HG03060 (cell line): Measurements from ENCODE around the gene INS.
"Not testable (repeated sequence)": the region's sequence is repeated elsewhere in the genome, so short reads cannot be mapped to it uniquely, and the experiment has no call there.

Experiments
- ATAC-seq: cut with Tn5 transposase; IDR thresholded peaks from one replicate; pipeline ENCODE4 v1.9.1; 2021; ENCODE audit warnings: low read depth, moderate number of reproducible peaks; ENCODE audit not compliant: unreplicated experiment

The INS gene

DNA sequence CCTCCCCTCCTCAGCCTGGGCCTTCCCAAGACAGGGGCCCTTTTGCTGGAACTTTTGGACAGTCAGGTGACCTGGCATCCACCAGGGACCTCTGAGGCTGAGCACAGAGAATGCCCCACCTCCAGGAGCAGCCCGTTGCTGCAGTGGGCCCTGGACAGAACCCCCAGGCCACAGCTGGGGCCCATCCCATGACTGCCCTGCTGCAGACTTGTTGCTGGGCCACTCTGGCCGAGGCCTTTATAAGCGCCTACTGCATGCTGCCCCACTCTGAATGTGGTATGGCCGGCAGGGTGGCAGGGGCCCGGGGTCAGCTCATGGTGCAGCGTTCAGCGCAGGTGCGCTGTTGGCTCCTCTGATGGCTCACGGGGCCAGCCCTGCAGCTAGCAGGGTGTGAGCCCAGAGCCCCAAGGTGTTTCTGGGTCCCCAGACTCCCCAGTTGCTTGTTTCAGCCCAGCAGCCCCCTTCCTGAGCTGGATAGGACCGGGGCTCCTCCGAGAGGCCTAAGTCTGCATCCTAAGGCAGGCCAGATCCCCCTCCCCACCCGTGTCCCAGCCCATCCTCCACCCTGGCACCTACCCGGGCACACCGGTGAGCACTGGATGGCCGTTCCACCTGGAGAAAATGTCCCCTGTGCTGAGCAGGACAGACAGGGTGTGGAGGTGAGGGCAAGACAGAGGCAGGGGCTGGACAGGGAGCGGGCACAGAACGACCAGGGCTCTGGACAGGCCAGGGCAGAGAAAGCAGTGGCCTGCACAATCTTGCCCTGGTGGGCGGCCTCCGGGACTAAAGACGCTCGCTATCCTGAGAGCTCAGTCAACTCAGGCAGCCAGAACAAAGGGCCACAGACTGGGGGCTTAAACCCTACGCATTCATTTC lies 38.7 kb upstream of the INS start:
- no peak for ATAC-seq

DNA sequence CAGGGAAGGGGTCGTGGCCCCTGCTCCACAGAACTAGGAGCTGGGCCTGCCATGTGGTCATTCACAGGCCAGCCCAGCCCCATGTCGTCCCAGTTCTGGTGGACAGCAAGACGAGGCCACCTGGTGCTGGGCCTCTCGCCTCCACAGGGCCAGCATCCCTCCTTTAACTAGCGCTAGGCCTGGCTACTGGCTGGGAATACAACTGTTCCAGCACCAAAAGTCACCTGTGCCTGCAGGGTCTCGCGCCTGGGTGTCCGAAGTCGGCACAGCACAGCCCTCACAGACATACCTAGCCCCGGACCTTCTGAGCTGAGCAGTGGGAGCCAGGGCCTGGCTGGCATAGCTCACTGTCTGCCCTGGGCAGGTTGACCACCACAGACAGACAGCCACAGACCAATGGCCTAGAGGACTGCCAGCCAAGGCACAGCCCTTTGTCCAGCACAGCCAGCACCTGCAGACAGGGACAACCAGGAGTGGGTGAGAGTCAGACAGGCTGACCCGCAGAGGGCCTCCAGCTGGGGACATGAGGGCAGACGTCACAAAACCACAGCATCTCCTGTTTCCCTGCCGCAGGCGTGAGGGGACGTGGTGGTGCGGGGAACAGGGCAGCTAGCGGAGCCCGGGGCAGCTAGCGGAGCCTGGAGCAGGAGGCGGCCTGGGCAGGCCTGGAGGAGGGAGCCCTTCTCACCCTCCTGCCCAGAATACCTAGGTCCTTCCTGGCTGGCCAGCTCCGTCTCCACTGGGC lies 37.8 kb upstream of the INS start:
- ATAC-seq = no peak

GRCh38 chr11:2197771-2198520 lies 36.9 kb upstream of the INS start:
- ATAC-seq = no peak

- no peak for ATAC-seq
Observed at GRCh38 chr11:2196970-2197770, 36.2 kb upstream of the INS start.

DNA sequence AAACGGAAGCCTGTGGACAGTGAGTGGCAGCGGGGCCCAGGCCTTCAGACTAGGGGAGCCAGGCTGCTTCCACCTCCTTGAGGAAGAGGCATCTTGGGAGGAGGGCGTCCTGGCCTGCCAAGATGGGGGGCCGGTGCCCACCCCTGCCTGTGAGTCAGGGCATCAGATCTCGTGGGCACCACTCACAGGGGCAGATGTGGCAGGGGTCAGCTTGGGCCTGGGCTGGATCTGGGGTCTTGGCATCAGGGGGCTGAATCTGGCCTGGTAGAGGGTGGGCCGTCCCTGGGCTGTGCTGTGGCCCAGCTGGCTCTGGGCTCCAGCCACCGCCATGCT lies 34.7 kb upstream of the INS start:
- ATAC-seq = no peak

- ATAC-seq = no peak
Observed at GRCh38 chr11:2194877-2195755, 34.1 kb upstream of the INS start.

DNA sequence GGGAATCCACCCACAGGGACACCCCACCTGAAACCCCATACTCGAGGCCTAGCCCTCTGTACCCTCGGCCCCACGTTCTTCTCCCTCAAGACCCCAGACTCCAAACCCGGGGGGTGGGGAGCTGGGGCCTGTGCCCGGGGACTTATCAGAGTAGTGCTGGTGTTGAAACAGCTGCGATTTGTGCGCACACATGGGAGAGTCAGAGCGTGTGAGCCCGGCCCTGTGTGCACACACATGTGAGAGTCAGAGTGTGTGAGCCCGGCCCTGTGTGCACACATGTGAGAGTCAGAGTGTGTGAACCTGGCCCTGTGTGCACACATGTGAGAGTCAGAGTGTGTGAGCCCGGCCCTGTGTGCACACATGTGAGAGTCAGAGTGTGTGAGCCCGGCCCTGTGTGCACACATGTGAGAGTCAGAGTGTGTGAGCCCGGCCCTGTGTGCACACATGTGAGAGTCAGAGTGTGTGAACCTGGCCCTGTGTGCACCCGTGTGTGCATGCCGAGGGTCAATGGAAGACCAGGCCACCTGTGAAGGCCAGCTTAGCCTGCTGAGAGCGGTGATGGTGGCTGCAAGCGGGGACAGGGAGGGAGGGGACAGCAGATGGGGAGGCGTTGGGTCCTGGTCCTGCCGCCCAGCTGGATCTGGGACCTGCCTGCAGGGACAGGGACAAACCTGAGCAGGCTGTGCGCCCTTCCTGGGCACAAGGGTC lies 33.0 kb upstream of the INS start:
- not testable (repeated sequence) for ATAC-seq

GRCh38 chr11:2193099-2193887 lies 32.3 kb upstream of the INS start:
- ATAC-seq = no peak

DNA sequence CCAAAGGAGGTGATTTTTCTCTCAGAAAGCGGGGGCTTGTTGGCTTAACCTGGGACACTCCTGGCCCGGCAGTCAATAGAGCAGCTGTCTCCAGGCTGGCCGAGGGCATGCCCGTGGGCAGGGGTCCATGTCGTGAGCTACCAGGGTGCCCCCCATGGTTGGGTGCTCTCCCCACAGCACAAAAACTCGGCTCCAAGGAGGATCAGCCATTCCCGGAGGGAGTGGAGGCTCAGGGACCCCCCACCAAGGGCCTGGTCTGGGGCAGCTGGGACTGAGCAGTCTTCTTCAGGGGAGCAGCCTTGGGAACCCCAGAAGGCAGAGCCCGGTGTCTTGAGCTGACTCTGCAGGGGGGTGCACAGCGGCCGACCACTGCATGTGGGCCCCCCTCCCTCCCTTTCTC lies 31.4 kb upstream of the INS start:
- no peak for ATAC-seq

- ATAC-seq = no peak
Observed at GRCh38 chr11:2191883-2192282, 30.9 kb upstream of the INS start.

GRCh38 chr11:2190657-2191471 lies 29.9 kb upstream of the INS start:
- ATAC-seq = no peak

DNA sequence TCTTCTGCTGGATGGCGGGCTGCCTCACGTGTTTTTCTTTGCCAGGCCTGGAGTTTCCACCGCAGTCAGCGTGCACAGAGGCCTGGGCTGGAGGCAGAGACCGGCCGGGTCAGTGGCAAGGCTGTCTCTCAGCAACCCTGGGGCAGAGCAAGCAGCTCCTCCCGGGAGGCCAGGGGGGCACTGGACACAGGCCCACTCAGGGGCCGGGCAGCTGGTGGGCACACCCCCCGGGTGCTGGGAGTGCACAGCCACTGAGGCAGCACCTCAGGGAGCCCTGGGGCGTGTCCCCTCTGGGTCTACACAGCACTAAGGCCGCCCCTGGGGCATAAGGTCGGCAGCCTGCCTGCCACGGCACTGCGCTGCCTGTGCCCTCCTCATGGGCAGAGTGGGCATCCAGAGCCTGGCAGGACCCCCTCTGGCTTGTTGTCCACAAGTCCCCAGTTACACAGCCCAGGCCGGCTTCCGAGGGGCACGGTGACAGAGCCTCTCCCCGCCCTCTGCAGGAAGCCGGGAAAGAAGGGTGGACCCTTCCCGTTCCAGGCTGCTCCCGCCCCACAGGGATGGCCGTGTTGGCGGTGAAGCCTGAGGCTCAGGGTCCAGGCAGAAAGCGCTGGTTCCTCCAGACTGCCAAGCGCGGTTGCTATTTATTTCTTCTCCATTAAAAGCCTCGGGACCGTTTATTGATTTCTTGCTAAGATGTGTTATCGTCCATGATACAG lies 29.1 kb upstream of the INS start:
- no peak for ATAC-seq

- ATAC-seq = no peak
Observed at GRCh38 chr11:2188745-2189144, 27.7 kb upstream of the INS start.

DNA sequence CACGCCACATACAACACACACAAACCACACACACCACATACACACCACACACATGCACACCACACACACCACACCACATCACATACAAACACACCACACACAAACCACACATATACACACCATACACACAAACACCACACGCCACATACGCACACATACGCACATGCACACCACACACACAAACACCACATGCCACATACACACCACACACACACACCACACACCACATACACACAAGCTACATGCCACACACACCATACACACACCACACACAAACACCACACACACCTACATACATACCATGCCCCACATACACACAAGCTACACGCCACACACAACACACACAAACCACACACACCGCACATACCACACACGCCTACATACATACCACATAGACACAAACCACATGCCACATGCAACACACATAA lies 26.3 kb upstream of the INS start:
- ATAC-seq = no peak

DNA sequence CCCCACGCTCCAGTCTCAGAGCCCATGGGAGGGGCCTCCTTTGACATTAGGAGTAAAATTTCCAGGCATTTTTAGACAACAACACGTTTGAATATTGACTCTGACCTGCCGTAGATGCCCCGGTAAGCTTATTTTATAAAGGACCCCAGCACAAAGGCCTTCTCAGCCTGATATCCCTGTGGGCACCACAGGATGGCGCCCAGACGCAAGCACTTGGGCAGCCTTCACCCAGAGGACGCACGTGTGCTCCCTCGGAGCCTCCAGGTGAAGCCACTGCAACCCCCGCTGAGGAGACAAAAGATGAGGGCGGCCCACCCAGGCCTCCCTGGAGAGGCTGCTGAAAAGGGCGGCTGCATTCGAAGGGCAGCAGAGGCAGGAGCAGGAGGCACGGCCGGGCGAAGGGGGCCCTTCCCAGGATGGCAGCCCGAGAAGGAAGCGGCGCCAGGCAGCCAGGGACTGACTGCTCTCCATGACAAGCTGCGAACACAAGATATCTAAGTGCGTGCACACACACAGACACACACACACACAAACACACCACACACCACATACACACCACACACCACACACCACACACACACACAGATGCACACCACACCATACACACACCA lies 25.8 kb upstream of the INS start:
- ATAC-seq = no peak
